GM20000 (cell line): ENCODE data around the gene KRT33B.

Experiments used
- DNase-seq: peaks from one replicate; pipeline ENCODE4 v3.0.0; 2012; ENCODE audit warnings: low spot score
- TF ChIP-seq, protein P1 (sequence below): IDR thresholded peaks from 2 replicates; pipeline ENCODE4 v1.5.1; 2012; ENCODE audit warnings: mild to moderate bottlenecking, control low read depth; ENCODE audit errors: extremely low read depth, missing control alignments

The KRT33B gene

GRCh38 chr17:41327411-41328120 is 42.0 kb downstream of the KRT33B start:
- no peak for DNase-seq
- TF ChIP-seq, protein P1, sequence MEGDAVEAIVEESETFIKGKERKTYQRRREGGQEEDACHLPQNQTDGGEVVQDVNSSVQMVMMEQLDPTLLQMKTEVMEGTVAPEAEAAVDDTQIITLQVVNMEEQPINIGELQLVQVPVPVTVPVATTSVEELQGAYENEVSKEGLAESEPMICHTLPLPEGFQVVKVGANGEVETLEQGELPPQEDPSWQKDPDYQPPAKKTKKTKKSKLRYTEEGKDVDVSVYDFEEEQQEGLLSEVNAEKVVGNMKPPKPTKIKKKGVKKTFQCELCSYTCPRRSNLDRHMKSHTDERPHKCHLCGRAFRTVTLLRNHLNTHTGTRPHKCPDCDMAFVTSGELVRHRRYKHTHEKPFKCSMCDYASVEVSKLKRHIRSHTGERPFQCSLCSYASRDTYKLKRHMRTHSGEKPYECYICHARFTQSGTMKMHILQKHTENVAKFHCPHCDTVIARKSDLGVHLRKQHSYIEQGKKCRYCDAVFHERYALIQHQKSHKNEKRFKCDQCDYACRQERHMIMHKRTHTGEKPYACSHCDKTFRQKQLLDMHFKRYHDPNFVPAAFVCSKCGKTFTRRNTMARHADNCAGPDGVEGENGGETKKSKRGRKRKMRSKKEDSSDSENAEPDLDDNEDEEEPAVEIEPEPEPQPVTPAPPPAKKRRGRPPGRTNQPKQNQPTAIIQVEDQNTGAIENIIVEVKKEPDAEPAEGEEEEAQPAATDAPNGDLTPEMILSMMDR, result no peak

- TF ChIP-seq, protein P1, result no peak
- DNase-seq, result no peak
Observed at GRCh38 chr17:41326173-41327145, 43.2 kb downstream of the KRT33B start.

GRCh38 chr17:41325611-41326010 is 44.0 kb downstream of the KRT33B start:
- TF ChIP-seq, protein P1, result no peak
- no peak for DNase-seq

DNA sequence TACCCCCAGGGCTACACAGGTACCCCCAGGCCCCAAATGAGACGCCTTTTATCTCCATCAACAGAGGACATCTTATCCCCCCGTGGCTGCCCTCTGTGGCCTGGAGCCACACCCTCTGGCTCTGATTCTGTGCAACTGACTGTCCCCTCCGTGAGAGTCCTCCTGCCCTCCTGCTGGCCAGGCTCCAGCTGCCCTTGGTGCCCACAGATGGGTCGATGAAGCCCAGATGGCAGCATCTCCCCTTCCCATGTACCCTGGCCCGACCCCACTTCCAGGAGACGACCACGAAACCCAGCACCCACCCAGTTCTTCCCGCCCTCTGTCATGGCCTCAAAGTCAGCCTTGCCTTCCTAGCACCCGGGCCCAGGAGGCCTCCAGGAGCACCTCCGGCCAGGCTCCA is 44.5 kb downstream of the KRT33B start:
- DNase-seq, result no peak
- TF ChIP-seq, protein P1, result no peak

DNA sequence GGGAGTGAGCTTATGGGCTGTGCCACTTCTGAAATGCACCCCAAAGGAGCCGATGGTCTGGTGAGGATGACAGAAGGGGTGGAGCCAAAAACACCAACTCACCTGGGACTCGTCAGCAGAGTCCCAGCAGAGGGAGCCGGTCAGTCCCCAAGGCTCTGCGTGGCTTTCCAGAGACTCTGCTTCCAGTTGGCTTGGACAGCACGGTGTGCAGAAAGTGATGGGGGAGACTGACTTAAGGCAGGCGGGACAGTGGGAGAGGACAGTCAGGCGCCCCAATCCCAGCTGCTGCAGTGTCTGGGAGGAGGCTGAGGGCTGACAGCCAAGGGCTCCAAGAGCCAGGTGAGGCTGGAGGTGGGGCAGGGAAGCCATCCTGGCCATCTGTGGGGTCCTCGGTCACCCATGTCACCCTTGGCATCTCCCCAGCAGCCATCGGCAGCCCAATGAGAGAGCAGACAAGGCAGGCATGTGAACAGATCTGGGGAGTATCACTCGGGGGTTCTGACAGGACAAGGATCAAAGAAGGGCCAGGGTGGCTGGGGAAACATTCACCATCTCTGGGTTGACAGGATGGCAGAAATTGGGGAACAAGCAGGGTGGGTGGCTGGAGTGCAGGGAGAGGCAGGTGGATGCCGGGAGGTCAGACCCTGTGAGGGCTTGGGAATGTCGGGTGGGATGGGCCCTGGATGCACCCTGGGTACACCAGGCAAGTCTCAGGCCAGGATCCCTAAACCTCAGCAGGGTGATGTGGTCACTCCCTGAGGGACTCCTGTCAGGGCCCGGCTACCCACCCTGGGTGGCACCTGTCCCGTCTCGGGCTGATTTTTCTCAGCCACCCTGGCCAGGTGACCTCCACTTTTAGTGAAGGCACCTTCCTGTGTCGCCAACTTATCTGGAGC is 45.2 kb downstream of the KRT33B start:
- TF ChIP-seq, protein P1, result no peak
- DNase-seq, result no peak

GRCh38 chr17:41322903-41323895 is 46.4 kb downstream of the KRT33B start:
- TF ChIP-seq, protein P1, result no peak
- no peak for DNase-seq
